HG03378 (cell line): Measurements from ENCODE around the gene SNRPD2.
"Not testable (repeated sequence)": the region's sequence is repeated elsewhere in the genome, so short reads cannot be mapped to it uniquely, and the experiment has no call there.

ENCODE experiments used
- ATAC-seq: cut with Tn5 transposase; IDR thresholded peaks from one replicate; pipeline ENCODE4 v1.9.1; 2021; ENCODE audit warnings: mild to moderate bottlenecking, moderate library complexity; ENCODE audit not compliant: unreplicated experiment

Gene SNRPD2

GRCh38 chr19:45691516-45692186 lies at the start of gene SNRPD2:
TSS of gene SNRPD2 (minus strand) at chr19:45691953. CDS start at chr19:45691888, 65 bp downstream.
- ATAC-seq: peak; percentile 48

DNA sequence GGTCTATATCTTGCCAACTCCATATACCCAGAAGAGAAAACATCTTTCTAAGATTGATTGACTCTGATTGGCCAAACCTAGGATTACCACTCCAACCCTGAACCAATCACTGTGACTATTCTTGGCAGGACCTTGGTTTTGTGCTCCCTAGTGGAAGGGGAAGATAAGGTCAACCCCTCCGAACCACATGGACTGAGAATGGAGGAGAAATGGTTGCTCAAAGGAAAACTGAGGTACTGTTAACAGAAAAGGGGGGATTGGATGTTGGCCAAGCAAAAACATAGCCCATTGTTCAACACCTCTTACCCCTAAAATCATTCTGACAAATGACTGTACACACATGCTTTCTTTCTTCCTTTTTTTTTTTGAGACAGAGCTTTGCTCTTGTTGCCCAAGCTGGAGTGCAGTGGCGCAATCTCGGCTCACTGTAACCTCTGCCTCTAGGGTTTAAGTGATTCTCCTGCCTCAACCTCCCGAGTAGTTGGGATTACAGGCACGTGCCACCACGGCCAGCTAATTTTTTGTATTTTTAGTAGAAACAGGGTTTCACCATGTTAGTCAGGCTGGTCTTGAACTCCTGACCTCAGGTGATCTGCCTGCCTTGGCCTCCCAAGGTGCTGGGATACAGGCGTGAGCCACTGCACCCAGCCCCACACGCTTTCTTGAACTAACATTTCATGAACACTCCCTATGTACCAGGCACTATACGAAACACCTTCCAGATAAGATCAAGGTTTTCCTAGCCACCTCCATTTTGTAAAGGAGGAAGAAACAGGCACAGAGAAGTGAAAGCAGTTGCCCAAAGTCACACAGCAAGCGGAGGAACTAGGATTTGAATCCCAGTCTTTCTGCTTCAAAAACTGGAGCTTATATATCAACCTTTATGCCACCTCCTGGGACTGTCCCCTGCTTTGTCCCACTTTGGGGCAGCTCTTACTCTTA lies 48.0 kb upstream of the SNRPD2 start:
- ATAC-seq: no peak

- ATAC-seq: no peak
These were observed 41.5 kb upstream of the SNRPD2 start, which contains the start of gene MEIOSIN for GRCh38 chr19:45733160-45733810. TSS of gene MEIOSIN (plus strand) at chr19:45733439. CDS start at chr19:45735377, 1,938 bp downstream.

GRCh38 chr19:45730368-45731288 lies 38.9 kb upstream of the SNRPD2 start, which contains the start of gene FBXO46:
TSS of gene FBXO46 (minus strand) at chr19:45730896. CDS start at chr19:45713495, 17,401 bp downstream.
- ATAC-seq: peak; percentile 81

- no peak for ATAC-seq
These were observed 38.1 kb upstream of the SNRPD2 start for GRCh38 chr19:45729800-45730290.

DNA sequence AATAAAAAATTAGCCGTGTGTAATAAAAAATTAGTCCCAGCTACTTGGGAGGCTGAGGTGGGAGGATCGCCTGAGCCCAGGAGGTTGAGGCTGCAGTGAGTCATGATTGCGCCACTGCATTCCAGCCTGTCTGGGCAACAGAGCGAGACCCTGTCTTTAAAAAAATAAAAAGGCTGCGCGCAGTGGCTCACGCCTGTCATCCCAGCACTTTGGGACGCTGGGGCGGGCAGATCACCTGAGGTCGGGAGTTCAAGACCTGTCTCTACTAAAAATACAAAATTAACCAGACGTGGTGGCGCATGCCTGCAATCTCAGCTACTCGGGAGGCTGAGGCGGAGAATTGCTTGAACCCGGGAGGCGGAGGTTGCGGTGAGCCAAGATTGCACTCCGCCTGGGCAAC lies 36.9 kb upstream of the SNRPD2 start:
- not testable (repeated sequence) for ATAC-seq

GRCh38 chr19:45720065-45720464 lies 28.3 kb upstream of the SNRPD2 start:
- not testable (repeated sequence) for ATAC-seq

- ATAC-seq: no peak
These were observed 26.4 kb upstream of the SNRPD2 start for GRCh38 chr19:45717983-45718650.

DNA sequence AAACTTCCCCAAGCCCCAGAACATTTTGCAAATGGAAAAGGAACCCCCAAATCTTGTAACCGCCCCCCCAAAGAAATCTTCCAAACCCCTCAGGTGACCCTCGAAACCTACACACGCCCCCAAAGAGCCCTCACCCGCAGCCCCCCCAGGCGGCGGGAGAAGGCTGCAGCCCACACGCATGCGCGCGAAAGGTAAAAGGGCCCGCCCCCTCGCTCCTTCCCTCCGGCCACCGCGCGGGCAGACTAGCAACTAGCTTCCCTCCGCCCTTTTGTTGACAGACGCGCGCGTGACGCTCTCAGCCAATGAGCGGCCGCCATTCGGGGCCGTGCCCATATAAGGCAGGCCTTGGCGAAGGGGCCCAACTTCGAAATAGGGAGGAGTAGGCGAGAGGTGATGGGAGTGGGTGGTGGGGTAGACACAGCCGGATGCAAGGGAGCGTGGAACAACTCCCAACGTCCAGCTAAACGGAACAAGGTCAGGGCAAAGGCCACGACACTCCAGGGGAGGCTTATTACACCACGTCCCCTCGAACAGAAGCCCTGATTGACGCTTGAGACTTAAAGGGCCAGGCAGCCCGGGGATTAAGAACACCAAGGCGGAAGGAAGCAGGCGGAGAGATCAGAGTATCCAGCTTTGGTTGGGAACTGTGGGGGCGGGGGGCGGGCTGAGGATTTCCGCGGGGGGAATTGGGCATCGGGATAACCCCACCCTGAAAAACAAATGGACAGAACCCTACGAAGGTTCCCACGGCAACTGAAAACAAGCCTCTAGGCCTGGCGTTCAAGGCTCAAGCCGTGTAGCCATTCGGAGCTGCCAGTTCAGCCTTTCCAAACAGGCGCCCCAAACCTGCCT lies 25.6 kb upstream of the SNRPD2 start:
- peak; percentile 84 for ATAC-seq

GRCh38 chr19:45716359-45717130 lies 24.8 kb upstream of the SNRPD2 start:
- no peak for ATAC-seq

- no peak for ATAC-seq
These were observed 23.4 kb upstream of the SNRPD2 start for GRCh38 chr19:45715139-45715538.

DNA sequence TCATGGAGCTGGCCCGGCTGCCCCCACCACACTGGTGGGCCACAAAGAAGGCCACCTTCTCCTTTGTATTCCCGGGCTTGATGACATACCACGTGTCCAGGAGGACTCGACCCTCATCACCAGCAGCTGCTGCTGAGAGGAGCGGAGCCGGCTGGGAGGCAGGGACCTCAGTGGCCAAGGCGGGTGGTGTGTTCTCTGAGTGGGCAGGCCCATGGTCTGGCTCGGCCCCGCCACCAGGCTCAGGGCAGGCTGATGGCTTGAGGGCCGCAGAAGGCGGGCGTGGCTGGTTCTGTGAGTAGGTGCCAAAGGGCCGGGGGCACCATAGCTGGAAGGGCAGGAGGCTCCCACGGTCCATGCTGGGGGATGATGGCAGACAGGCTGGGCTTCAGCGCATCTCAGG lies 21.4 kb upstream of the SNRPD2 start:
- ATAC-seq: no peak

- no peak for ATAC-seq
These were observed 20.9 kb upstream of the SNRPD2 start for GRCh38 chr19:45712699-45713067.

- no peak for ATAC-seq
These were observed 20.3 kb upstream of the SNRPD2 start for GRCh38 chr19:45711851-45712698.

DNA sequence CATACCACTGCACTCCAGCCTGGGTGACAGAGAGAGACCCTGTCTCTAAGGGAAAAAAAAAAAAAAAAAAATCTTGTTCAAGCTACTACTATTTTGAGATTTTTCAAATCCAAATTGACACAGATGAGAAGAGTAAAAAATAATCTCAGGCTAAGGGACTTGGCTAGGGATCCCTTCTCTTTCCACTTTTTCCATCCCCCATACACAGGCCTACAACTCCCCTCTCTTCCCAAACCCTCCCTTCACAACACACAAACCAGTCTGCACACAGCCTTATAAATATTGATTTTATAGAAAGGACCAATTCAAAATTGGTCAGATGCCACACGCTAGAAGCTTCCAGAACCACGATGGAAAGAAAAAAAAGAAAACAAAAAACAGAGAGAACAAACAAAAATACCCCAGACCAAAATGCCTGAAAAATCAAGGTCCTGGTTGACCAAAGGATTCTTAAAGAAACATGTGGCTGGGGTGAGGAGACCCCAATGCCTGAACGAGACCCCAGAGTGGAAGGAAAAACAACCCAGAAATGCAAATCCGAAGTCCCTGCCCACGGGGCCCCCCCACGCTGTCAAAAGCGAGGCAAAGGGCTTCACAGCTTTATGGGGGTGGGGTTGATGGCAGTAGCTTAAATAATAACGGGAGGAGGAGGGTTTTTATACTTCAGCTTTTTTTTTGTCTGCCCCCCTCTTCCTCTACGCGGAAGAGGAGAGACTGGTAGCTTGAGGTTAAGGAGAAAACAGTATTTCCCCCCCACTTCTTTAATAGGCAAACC lies 18.8 kb upstream of the SNRPD2 start:
- no peak for ATAC-seq
